Bone marrow (tissue), 2 donors: ENCODE data around the gene ABI1.
"Not testable (repeated sequence)": the region's sequence is repeated elsewhere in the genome, so short reads cannot be mapped to it uniquely, and the experiment has no call there.

Experiments used
- DNase-seq, 2 donors: peaks; one replicate each; lab custom pipeline; 2025; lab: John Stamatoyannopoulos, UW

ABI1 gene

DNA sequence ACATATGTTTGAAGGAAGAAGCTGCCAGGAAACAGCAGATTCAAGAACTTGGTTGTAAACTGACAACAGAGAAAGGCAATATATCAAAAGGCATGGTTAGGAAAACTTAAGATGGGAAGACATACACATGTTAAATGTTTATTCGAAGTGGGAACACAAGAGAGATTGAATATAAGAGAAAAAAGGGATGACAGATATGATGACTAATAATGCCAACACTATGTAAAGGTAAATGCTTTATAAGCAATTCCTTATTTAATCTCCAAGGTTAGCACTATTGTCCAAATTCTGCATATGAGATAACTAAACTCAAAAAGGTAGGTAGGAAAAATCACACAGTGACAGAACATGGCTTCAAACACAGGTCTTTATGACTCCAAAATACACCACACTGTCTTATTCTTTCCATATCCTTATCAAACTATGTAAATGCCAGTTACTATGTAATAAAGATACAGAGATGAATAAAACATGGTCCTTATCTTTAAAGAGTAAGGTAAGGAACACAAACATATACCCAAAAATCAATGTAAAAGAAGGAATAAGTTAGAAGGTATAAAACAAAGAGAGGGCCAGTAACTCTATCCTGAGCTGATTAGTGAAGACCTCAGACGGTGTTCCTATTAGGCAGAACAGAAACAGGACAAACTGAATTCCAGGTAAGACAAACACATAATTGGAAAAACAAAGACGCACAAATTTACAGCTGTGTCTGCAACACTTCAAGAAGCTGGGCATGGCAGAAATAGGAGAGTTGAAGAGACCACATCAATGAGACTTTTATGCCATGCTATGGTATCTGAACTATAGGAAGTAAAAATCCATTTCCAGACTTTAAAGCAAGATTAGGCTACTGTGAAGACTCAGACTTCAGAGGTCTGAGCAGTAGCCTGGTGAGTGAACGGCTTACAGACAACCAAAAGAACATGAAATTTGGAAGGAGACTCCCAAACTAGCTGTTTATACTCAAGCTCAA lies 56.1 kb downstream of the ABI1 start:
- DNase-seq: no peak

DNA sequence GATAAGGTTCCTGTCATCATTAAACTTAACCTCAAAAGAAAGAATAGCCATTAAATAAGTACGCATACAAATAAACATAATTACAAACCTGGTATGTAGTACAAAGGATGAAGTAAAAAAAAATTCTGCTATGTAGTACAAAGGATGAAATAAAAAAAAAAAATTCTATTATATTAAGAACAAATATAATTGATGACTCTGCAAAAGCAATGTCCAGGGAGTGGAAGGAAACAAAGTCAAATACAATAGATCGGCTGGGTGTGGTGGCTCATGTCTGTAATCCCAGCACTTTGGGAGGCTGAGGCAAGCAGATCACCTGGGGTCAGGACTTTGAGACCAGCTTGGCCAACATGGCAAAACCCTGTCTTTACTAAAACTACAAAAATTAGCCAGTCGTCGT lies 56.9 kb downstream of the ABI1 start:
- DNase-seq: no peak

DNA sequence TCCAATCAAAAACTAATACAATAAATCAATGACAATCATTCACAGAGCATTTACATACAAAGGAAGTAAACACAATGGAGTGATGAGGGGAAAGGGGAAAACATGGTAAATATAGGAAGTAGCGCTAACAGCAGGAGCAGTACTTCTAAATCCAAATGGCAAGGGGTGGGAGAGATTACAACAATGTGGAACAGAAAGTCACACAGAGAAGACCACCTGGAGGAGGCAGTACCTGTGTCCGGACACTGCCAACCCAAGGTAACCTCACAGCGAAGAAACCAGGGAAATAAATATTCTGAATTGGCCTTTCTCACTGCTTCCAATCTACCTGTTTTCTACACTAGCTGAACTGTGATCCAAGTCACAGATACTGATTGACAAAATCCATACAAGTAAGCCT lies 58.2 kb downstream of the ABI1 start:
- no peak for DNase-seq

DNA sequence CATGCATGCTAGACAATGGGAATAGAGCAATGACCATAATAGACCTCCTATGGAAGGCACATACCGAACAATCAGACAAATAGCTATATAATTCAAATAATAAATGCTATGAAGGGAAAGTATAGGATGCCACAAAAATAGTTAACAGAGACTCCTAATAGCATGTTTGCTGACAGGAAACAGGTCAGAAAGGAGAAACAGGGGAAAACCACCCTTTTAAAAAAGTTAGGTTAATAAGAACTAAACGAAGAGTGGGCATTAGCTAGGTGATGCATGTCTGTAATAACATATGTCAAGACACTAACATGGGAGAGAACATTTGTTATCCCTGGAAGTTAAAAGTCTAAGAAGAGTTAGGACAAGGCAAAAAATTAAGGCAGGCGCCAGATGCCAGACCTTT lies 58.9 kb downstream of the ABI1 start:
- DNase-seq: no peak

GRCh38 chr10:26801274-26801673 lies 59.5 kb downstream of the ABI1 start:
- no peak for DNase-seq

GRCh38 chr10:26800468-26800867 lies 60.3 kb downstream of the ABI1 start:
- DNase-seq: no peak

GRCh38 chr10:26799342-26799741 lies 61.4 kb downstream of the ABI1 start:
- DNase-seq: peak in 1 of 2 donors; percentile 48

- no peak for DNase-seq
Measured at GRCh38 chr10:26798298-26798697, 62.5 kb downstream of the ABI1 start.

GRCh38 chr10:26797340-26797739 lies 63.4 kb downstream of the ABI1 start:
- no peak for DNase-seq

DNA sequence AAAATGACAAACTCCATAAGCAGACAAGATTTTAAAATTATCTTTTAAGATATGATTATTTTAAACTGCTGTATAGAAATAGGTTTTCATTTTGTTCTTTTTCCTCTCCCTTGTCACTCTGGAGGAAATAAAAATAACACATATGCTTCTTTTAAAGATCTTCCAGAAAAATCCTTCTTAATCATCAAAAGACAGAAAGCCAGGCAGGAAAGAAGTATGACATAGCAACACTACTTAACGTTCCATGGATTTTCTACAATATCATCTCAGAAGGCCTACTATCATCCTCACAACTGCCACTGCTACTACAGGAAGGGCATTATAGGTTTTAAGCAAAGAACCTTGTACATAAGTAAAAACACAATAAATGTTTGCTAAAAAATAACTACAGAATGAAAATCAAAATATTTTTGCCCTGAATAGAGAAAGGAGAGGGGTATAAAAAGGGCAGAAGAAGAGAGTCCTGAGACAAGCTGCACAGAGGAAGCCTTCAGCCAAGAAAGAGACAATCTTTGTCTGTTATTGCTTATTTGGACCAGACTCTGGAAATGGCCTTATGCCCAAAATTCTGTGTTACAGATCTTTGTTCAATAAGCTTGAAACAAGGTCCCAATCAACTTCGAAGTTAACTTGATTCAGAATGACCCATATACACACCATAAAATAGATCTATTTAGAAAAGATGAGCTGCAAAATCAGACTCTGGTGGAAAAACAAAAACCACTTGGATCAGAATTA lies 67.8 kb downstream of the ABI1 start:
- no peak for DNase-seq

DNA sequence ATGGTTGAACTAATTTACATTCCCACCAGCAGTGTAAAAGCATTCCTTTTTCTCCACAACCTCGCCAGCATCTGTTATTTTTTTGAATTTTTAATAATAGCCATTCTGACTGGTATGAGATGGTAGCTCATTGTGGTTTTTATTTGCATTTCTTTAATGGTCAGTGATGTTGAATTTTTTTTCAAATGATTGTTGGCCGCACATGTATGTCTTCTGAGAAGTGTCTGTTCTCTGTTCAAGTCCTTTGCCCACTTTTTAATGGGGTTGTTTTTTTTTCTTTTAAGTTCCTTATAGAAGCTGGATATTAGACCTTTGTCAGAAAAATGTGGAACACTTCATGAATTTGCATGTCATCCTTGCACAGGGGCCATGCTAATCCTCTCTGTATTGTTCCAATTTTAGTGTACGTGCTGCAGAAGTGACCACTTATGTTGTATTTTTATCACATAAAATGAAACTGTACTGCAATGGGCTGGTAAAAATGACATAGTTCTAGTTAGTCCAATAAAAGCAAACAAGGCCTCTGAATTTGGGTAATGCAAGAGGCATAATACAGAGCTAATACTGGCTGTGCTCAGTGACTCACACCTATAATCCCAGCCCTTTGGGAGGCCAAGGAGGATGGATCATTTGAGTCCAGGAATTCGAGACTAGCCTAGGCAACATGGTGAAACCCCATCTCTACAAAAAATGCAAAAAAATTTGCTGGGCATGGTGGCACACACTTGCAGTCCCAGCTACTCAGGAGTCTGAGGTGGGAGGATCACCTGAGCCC lies 70.3 kb downstream of the ABI1 start:
- no peak for DNase-seq

DNA sequence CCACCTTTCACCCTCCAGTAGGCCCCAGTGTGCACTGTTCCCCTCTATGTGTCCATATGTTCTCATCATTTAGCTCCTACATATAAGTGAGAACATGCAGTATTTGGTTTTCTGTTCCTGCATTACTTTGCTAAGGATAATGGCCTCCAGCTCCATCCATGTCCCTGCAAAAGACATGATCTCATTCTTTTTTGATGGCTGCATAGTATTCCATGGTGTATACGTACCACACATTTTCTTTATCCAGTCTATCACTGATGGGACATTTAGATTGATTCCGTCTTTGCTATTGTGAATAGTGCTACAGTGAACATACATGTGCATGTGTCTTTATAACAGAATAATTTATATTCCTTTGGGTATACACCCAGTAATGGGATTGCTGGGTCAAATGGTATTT lies 71.0 kb downstream of the ABI1 start:
- DNase-seq: not testable (repeated sequence)

- DNase-seq: no peak
Measured at GRCh38 chr10:26787362-26787761, 73.4 kb downstream of the ABI1 start.

DNA sequence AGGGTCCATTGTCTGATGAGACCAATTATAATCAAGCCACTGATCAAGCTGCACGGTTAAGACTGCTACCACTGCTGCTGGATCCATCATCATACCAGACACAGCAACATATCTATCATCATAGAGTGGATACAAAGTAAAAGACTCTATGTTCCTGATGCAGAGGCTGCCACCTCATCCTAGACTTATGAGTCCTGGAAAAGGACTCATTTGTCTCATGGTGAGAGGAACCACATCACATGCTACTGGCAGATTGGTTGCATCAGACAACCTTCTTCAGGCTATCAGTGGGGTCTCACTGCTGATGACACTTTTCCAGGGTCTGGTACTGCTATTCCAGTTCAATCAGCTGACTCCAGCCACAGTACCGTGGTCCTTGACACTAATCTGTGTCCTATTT lies 79.0 kb downstream of the ABI1 start:
- no peak for DNase-seq

DNA sequence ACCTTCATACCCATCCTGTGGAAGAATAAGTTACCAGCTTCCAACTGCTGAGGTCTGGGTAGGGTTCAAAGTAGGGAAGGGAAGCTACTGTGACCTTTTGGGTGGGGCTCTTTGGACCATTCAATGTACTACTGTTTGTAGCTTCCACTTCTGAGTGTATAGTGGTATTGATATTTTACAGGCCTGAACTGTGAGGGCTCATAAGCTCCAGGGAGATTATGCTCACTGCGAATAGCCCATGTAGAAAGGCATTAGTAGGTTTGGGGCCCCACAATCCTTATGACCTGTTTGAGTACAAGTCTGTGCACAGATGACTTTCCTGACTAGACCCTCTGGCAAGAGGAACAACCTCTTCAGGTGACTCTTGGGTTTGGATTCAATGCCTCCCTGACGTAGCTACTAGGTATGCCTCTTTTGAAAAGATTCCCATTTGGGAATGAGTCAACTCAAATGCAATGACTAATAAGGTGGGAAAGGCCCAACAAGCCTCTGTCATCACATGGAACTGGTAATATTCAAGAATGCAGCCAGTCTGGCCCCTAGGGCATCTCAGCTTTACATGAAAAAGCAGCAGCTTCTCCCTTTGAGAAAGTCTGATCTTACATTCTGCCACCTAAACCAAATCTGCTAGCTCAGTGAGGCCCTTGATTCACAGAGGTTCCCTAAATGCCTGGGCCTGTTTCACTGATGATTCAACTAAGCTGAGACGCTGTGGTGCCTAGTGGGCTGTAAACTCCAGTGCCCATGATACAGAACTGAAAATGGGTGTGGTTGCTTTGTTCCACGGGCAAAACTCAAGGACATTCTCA lies 79.8 kb downstream of the ABI1 start:
- no peak for DNase-seq

DNA sequence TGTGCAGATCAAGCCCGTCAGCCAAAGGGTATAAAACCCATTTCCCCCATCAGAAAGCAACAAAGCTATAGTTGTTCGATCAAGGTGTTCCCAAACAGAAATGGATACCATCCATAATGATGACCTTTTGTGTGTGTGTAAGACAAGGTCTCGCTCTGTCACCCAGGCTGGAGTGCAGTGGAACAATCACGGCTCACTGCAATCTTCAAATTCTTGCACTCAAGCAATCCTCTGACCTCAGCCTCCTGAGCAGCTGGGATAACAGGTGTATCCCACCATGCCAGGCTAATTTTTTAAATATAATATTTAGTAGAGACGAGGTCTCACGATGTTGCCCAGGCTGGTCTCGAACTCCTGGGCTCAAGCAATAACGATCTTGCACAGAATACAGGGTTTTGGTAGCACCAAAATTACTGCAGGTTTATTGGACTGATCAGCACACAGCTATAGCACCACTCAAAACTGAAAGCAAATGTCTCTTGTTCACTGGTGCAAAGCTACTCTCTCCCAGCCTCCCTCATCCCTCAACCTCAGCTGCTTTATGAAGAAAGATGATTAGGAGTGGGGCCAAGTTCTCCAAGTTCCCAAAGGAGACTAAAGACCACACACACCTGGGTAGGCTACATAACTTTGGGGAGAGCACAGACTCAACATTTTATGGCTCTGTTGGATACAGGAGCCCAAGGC lies 80.5 kb downstream of the ABI1 start:
- DNase-seq: no peak

GRCh38 chr10:26779176-26779860 lies 81.4 kb downstream of the ABI1 start:
- DNase-seq: no peak

DNA sequence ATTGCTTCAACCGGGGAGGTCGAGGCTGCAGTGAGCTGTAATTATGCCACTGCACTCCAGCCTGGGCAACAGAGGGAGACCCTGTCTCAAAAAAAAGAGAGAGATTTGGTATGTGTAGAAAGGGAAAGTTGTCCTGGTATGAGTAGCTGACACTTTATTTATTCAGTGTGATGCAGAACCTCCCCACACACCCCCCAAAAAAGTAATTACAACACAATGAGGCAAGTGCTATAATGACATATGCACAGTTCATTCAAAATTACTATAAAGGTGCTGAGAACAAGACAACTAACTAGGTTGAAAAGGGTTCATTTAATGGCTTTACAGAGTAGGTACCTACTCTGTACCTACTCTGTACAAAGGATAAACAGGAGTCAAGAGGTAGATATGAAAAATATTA lies 83.1 kb downstream of the ABI1 start:
- no peak for DNase-seq

DNA sequence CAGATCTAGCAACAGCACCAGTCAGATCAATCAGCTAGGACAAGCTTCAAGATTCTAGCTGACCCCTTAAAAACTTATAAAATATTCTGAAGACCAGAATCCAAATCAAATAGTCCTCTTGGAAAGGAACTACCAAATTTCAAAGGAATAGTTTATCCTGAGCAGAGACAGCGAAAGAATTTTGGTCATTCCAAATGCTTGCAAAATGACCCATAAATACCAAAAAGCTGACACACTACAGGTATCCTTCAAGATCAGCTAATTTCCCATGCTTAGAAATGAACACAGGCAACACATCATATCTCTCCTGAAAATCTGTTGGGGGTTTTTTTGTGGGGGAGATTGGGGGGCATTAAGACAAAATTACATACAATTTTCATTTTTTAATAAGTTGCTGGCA lies 84.5 kb downstream of the ABI1 start:
- DNase-seq: no peak

GRCh38 chr10:26773633-26774032 lies 87.1 kb downstream of the ABI1 start:
- no peak for DNase-seq
